22Rv1 (cell line): Measurements from ENCODE around the gene ID4.

Experiments
- H3K27ac ChIP-seq: fragments of 450-650 bp; 2 replicates; pipeline ENCODE4 v1.5.1; 2017
- CTCF ChIP-seq: fragments of 450-650 bp; IDR thresholded peaks from 2 replicates; pipeline ENCODE4 v1.5.1; 2017; ENCODE audit warnings: mild to moderate bottlenecking
- ZFX ChIP-seq: fragments of 450-650 bp; IDR thresholded peaks from 2 replicates; pipeline ENCODE4 v1.6.1; 2017; ENCODE audit warnings: antibody characterized with exemption, borderline replicate concordance

The ID4 gene

GRCh38 chr6:19842030-19842615 lies 5.0 kb downstream of the ID4 start:
- TF ChIP-seq CTCF (no peak), ZFX (no peak)
- H3K27ac ChIP-seq, result peak overlapping the region; percentile 90

DNA sequence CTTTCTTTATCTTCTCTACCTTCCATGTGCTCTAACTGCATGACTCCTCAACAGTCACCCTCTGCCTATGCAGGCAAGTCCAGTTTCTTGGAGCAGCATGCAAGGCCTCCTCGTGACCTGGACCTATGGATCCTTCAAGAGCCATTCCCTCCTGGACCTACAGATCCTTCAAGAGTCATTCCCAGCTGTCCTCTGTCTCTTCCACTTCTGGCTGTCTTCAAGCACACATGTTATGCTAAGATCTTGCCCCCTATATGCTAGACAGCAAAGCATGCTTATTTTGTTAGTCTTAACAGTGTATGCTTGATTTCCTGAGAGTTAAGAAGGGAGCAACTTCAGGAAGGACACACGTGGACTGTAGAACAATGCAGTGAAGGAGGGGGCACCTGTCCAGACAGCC lies 7.5 kb downstream of the ID4 start:
- H3K27ac ChIP-seq, result no peak overlapping the region
- TF ChIP-seq ZFX, result no peak
- no peak for TF ChIP-seq CTCF

DNA sequence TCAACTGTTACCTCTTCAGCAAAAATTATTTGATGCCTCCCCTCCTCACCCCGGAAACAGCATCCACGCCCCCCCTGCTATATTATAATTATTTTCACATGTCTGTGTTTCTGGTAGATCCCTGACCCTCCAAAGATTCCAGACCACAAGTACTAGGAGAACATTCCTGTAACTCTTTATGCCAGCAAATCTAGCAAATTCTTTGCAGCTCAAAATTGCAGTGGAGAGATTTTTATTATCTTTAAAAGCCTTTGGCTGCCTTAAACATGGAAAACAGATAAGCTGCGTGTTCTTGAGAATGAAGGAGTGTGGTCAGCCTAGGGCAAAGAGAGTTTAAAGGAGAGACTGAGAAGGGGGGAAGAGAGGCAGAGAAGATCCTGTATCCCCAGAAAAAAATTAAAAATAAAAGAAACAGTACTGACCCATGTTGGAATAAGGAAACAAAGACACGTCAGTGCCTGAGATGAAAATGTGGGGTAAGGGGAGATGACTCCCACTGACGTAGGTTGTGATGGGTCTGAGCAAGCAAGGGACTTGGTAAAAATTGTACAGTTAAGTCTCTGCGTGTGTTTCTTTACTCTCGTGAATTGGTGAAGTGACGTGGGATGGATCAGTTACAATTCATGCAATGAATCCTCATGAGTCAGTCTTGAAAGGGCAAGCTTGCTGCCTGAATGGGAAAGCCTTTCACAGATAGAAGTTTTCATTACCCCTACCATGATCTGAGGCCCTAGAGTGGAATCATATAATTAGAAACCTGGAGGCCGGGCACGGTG lies 8.3 kb downstream of the ID4 start:
- no peak overlapping the region for H3K27ac ChIP-seq
- no peak for TF ChIP-seq ZFX
- no peak for TF ChIP-seq CTCF

DNA sequence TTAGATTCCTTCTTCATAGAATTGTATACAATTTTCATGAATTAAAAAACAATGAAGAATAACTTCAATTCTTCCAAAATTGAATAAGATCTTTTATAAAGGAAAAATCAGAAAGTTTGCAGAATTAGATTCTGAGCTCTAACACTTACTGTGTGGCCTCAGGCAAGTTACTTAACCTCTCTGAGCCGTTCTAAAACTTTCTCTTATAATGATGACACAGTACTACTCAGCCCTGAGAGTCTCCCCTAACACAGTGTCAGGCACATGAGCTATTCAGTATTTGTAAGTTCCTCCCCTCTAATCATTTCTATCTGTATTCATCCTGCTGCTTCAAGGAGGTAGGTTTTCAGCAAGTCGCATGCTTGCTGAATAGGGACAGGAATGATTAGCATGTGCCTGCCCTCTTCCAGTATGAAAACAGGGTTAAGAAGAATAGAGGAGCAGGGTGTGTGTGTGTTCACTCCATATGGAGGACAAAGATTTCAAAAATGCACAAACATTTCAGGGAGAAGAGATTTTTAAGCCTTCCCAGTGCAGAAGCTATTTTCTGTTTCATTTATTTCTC lies 11.4 kb downstream of the ID4 start:
- no peak overlapping the region for H3K27ac ChIP-seq
- no peak for TF ChIP-seq CTCF
- no peak for TF ChIP-seq ZFX

GRCh38 chr6:19849196-19849595 lies 12.0 kb downstream of the ID4 start:
- TF ChIP-seq CTCF, result no peak
- TF ChIP-seq ZFX, result no peak
- no peak overlapping the region for H3K27ac ChIP-seq

DNA sequence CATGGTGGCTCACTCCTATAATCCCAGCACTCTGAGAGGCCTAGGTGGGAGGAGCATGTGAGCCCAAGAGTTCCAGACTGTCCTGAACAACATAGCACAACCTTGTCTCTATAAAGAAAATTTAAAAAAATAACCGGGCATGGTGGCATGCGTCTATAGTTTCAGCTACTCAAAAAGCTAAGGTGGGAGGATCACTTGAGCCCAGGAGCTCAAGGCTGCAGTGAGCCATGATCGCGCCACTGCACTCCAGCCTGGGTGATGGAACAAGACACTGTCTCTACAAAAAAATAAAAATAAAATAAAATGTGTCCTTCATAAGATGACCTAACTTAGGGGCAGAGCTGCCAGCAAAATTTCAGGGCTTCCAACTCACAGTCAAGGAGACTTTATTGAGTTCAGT lies 12.6 kb downstream of the ID4 start:
- TF ChIP-seq CTCF, result no peak
- no peak for TF ChIP-seq ZFX
- H3K27ac ChIP-seq, result no peak overlapping the region
